GM06990 (cell line): ENCODE measurements around the gene SPRY4.
"Not testable (repeated sequence)": the region's sequence is repeated elsewhere in the genome, so short reads cannot be mapped to it uniquely, and the experiment has no call there.

Experiments used
- DNase-seq: peaks from one replicate; pipeline ENCODE4 v3.0.0-alpha.2; 2011; ENCODE audit not compliant: insufficient read length; ENCODE audit errors: extremely low read depth
- H3K27me3 ChIP-seq: replicated peaks from 2 replicates; pipeline ENCODE4 v1.6.0; 2011; ENCODE audit warnings: low read length; ENCODE audit not compliant: control insufficient read depth, insufficient read depth
- H3K36me3 ChIP-seq: 2 replicates; pipeline ENCODE4 v1.5.1; 2011; ENCODE audit warnings: low read length; ENCODE audit not compliant: control insufficient read depth, insufficient read depth
- H3K4me3 ChIP-seq: replicated peaks from 2 replicates; pipeline ENCODE4 v1.5.1; 2011; ENCODE audit warnings: low read depth, mild to moderate bottlenecking, control low read depth, low read length
- TF ChIP-seq, protein P1 (sequence below): IDR thresholded peaks from 2 replicates; pipeline ENCODE4 v1.5.1; 2011; ENCODE audit warnings: low read length, control low read depth, mild to moderate bottlenecking, inconsistent platforms; ENCODE audit not compliant: insufficient read depth, poor library complexity, severe bottlenecking

Gene SPRY4

GRCh38 chr5:142356716-142357468 lies 32.1 kb upstream of the SPRY4 start:
- Histone ChIP-seq H3K4me3 (peak overlapping the region; percentile 69), H3K27me3 (no peaks in the 10 kb centered on the region; the same call in 1 of the 2 replicates), H3K36me3 (no peaks in the 10 kb centered on the region)
- DNase-seq, result peak; percentile 88
- TF ChIP-seq, protein P1, sequence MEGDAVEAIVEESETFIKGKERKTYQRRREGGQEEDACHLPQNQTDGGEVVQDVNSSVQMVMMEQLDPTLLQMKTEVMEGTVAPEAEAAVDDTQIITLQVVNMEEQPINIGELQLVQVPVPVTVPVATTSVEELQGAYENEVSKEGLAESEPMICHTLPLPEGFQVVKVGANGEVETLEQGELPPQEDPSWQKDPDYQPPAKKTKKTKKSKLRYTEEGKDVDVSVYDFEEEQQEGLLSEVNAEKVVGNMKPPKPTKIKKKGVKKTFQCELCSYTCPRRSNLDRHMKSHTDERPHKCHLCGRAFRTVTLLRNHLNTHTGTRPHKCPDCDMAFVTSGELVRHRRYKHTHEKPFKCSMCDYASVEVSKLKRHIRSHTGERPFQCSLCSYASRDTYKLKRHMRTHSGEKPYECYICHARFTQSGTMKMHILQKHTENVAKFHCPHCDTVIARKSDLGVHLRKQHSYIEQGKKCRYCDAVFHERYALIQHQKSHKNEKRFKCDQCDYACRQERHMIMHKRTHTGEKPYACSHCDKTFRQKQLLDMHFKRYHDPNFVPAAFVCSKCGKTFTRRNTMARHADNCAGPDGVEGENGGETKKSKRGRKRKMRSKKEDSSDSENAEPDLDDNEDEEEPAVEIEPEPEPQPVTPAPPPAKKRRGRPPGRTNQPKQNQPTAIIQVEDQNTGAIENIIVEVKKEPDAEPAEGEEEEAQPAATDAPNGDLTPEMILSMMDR, result no peak

DNA sequence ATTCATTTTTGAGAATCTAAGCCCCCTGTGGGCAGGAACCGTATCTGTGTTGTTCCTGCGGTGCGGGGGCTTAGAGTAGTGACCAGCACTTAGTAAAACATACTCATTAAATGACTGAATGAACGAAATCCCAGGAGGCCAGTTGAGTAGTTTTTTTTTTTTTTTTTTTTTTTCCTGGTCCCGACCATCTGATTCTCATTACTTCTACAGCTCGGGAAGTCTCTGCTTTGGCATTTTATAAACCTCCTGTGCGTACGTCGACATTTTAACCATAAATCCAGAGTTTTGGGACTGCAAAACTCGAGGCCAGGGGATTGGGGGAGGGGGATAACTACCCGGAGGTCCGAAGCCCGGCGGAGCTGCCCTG lies 31.5 kb upstream of the SPRY4 start:
- Histone ChIP-seq H3K36me3 (no peaks in the 10 kb centered on the region), H3K4me3 (peak overlapping the region; percentile 69), H3K27me3 (no peaks in the 10 kb centered on the region; the same call in 1 of the 2 replicates)
- no peak for DNase-seq
- TF ChIP-seq, protein P1, result no peak

- H3K36me3 ChIP-seq, result no peaks in the 10 kb centered on the region
- TF ChIP-seq, protein P1, result no peak
- no peaks in the 10 kb centered on the region; the same call in 1 of the 2 replicates for H3K27me3 ChIP-seq
- H3K4me3 ChIP-seq, result no peak overlapping the region
- no peak for DNase-seq
Measured at GRCh38 chr5:142353071-142353472, 28.3 kb upstream of the SPRY4 start.

- no peaks in the 10 kb centered on the region for H3K27me3 ChIP-seq
- TF ChIP-seq, protein P1, result no peak
- no peak overlapping the region for H3K4me3 ChIP-seq
- no peak for DNase-seq
- H3K36me3 ChIP-seq, result no peaks in the 10 kb centered on the region
Measured at GRCh38 chr5:142350021-142350420, 25.2 kb upstream of the SPRY4 start.

- DNase-seq, result no peak
- no peaks in the 10 kb centered on the region for H3K36me3 ChIP-seq
- H3K27me3 ChIP-seq, result no peaks in the 10 kb centered on the region
- no peak overlapping the region for H3K4me3 ChIP-seq
- TF ChIP-seq, protein P1, result no peak
Measured at GRCh38 chr5:142346706-142347105, 21.9 kb upstream of the SPRY4 start.

GRCh38 chr5:142344915-142345314 lies 20.1 kb upstream of the SPRY4 start:
- H3K4me3 ChIP-seq, H3K36me3 ChIP-seq, DNase-seq, H3K27me3 ChIP-seq: not testable (repeated sequence)
